Tibial artery (tissue), 4 donors: Measurements from ENCODE around the gene RCAN2.

Source experiments
- DNase-seq, 2 donors: peaks; one replicate each; pipeline ENCODE4 v3.0.0-alpha.2; 2019
- H3K27ac ChIP-seq, 2 donors: fragments of 200-600 bp; sonication (generic) in 1 of 2; 1 replicate in 1 of 2; 2 replicates in 1 of 2; pipeline ENCODE4 v1.5.1; 2018 to 2019; ENCODE audit warnings: mild to moderate bottlenecking in 1 of 2
- H3K27me3 ChIP-seq, 2 donors: fragments of 200-600 bp; sonication (generic) in 1 of 2; one replicate each; pipeline versions ENCODE4 v1.5.1 to v1.6.0; 2016 to 2019
- H3K36me3 ChIP-seq, 3 donors: fragments of 200-600 bp; sonication (generic) in 2 of 3; one replicate each; pipeline ENCODE4 v1.5.1; 2016 to 2019; ENCODE audit warnings: mild to moderate bottlenecking in 2 of 3
- H3K4me1 ChIP-seq, 4 donors: fragments of 200-600 bp; sonication (generic) in 2 of 4; 1 replicate in 3 of 4; 2 replicates in 1 of 4; pipeline ENCODE4 v1.5.1; 2016 to 2019
- H3K4me3 ChIP-seq, 2 donors: fragments of 200-600 bp; sonication (generic) in 1 of 2; 1 replicate in 1 of 2; 2 replicates in 1 of 2; pipeline ENCODE4 v1.5.1; 2018 to 2019; ENCODE audit warnings: mild to moderate bottlenecking in 2 of 2
- H3K9me3 ChIP-seq, 3 donors: fragments of 200-600 bp; sonication (generic) in 1 of 3; one replicate each; pipeline ENCODE4 v1.5.1; 2016 to 2019
- intact Hi-C: fragments of 100-400 bp; cut with DNase I; formaldehyde crosslinking; loops from one replicate; pipeline ENCODE4 v1.15.0; 2023; ENCODE audit warnings: low total_unique reads
- TF ChIP-seq, protein P1 (sequence below), 2 experiments: fragments of 200-600 bp in 1 of 2; fragments of 450-650 bp in 1 of 2; IDR thresholded peaks; one replicate each; pipeline ENCODE4 v1.5.1; 2017 to 2019; ENCODE audit warnings: antibody characterized with exemption in 2 of 2, mild to moderate bottlenecking in 1 of 2, moderate library complexity in 1 of 2

Gene RCAN2

DNA sequence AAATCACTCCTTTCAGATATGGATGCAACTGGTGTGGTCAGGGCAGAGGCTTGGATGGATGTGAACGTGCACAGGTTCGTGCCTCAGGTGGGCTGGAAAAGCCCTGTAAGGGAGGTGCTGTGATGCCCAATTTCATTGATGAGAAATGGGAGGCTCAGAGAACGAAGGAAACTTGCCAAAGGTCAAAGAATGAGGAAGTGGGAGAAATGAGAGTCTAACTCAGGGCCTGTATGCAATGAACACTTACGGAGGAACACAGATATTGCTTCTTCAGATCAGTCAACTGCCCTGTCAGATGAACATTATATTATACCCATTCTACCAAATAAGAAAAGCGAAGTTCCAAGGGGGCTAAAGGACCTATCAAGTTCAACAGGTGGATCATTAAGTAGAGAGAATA, 134.7 kb downstream of the RCAN2 start:
- Histone ChIP-seq H3K4me3 (no peak overlapping the region), H3K27ac (no peak overlapping the region)

DNA sequence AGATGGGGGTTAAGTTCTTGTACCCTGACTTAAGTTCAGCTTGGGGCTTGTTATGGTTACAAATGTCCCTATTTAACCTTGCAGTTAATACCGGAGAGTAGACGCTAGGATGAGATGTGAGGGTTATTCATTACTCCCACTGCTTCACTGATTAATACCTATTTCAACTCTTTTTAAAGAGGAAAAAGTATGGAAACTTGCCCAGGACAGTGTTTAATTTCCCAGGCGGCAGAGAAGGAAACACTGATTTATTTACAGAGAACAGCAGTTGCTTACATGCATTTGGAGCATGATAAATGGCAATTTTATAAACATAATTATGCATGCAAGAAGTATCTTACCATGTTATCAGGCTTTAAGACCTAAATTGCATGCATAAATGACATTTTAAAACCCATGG, 137.7 kb downstream of the RCAN2 start:
- no peak for DNase-seq
- TF ChIP-seq, protein P1, sequence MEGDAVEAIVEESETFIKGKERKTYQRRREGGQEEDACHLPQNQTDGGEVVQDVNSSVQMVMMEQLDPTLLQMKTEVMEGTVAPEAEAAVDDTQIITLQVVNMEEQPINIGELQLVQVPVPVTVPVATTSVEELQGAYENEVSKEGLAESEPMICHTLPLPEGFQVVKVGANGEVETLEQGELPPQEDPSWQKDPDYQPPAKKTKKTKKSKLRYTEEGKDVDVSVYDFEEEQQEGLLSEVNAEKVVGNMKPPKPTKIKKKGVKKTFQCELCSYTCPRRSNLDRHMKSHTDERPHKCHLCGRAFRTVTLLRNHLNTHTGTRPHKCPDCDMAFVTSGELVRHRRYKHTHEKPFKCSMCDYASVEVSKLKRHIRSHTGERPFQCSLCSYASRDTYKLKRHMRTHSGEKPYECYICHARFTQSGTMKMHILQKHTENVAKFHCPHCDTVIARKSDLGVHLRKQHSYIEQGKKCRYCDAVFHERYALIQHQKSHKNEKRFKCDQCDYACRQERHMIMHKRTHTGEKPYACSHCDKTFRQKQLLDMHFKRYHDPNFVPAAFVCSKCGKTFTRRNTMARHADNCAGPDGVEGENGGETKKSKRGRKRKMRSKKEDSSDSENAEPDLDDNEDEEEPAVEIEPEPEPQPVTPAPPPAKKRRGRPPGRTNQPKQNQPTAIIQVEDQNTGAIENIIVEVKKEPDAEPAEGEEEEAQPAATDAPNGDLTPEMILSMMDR (IDR thresholded peaks at IDR 0.05) = no peak
- Histone ChIP-seq H3K9me3 (no peaks in the 10 kb centered on the region), H3K27me3 (no peaks in the 10 kb centered on the region), H3K36me3 (no peaks in the 10 kb centered on the region), H3K4me1 (peaks cover 0 to 83% (median 19%) of the 10 kb centered on the region in 4 donors), H3K27ac (no peak overlapping the region), H3K4me3 (no peak overlapping the region)
- intact Hi-C loops = no loop called here

More for the DNA sequence above, 134.7 kb downstream of the RCAN2 start:
- Histone ChIP-seq H3K36me3 (no peaks in the 10 kb centered on the region), H3K9me3 (no peaks in the 10 kb centered on the region), H3K27me3 (no peaks in the 10 kb centered on the region), H3K4me1 (peaks cover 0 to 67% (median 19%) of the 10 kb centered on the region in 4 donors)
- intact Hi-C loops = no loop called here
- TF ChIP-seq, protein P1 (IDR thresholded peaks at IDR 0.05) = no peak
- no peak for DNase-seq

DNA sequence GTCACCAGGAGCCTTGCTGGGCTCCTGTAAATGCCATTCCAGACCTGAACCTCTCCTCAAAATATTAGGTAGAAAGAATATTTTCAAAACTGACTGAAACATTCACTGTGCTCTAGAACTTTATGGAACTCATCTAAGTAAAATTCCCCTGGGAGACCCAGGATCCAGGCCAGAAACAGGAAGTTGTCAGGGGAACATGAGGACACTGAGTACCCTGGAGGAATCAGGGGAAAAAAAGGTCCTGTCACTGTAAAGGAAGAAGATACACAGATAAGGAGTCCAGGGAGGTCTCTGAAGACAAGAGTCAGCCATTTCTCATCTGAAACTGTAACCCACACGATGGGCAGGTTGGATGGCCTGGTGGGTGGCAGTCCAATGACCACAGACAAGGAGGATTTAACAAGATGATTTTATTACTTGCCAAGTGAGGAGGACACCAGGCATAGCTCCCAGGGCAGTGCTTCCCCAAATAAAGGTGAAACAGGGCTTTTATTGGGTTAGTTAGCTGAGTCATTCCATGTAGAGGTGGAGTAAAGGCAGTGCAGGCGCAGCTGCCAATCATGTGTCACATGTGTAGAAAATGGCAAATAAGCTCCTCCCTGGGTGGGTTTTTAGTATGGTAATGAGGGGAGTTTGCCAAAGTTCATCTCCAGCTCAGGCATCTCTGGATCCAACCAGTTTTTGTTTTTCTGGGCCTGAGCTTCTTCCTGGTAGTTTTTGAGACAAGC, 138.5 kb downstream of the RCAN2 start:
- DNase-seq = peak in 1 of 2 donors; percentile 25
- Histone ChIP-seq H3K4me1 (peaks cover 0 to 81% (median 19%) of the 10 kb centered on the region in 4 donors), H3K4me3 (no peak overlapping the region), H3K27ac (peak overlapping the region; percentile 19 to 34), H3K9me3 (no peaks in the 10 kb centered on the region), H3K27me3 (no peaks in the 10 kb centered on the region), H3K36me3 (no peaks in the 10 kb centered on the region)
- TF ChIP-seq, protein P1 (IDR thresholded peaks at IDR 0.05) = no peak
- intact Hi-C loops = no loop called here

DNA sequence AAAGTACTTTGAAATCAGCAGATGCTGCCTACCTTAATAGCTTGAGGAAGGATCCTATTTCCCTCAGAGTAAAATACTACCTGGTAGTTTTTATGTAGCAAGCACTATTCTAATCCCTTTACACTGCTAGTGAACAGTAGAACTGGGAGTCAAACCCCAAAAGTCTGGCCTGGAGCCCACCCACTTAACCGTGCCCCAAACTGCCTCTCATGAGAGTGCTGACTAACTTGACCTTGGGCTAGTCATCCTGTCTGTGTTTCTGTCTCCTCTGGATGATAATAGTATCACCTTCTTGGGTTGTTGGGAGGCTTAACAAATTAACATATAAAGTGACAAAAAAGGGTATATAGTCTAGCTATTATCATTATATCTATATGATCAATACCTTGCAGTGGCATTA, 140.5 kb downstream of the RCAN2 start:
- H3K27me3 ChIP-seq = no peaks in the 10 kb centered on the region
- no peak overlapping the region for H3K27ac ChIP-seq
- no peak for DNase-seq
- H3K4me3 ChIP-seq = no peak overlapping the region
- peaks cover 0 to 61% (median 16%) of the 10 kb centered on the region in 4 donors for H3K4me1 ChIP-seq
- no peaks in the 10 kb centered on the region for H3K36me3 ChIP-seq
- H3K9me3 ChIP-seq = no peaks in the 10 kb centered on the region
- intact Hi-C loops = no loop called here
- TF ChIP-seq, protein P1 (IDR thresholded peaks at IDR 0.05) = no peak

DNA sequence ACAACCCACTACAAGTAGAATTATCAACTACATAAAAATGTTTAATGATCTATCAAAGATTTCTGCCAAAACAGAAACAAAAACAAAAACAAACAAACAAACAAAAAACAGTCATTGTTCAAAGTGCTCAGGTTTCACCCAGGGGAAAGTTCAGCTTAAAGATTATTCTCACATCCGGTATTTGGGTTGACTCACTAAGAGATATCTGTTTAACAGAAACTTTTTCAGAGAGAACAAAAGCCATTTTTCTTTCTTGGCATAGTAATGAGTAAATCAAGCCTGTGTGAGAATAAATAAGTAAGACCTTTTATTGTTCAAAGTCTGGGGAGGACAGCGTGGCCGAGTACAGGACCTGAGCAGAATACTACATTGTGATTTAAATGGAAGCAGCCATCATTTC, 143.6 kb downstream of the RCAN2 start:
- intact Hi-C loops = no loop called here
- DNase-seq = no peak
- Histone ChIP-seq H3K27me3 (no peaks in the 10 kb centered on the region), H3K9me3 (peaks cover 0 to 5% (median 0%) of the 10 kb centered on the region in 3 donors), H3K36me3 (no peaks in the 10 kb centered on the region), H3K27ac (no peak overlapping the region), H3K4me3 (no peak overlapping the region), H3K4me1 (peaks cover 0 to 35% (median 9%) of the 10 kb centered on the region in 4 donors)
- TF ChIP-seq, protein P1 (IDR thresholded peaks at IDR 0.05) = no peak
